Left lung (tissue), 10 donors: ENCODE data around the gene MCEMP1. TPM values are rescaled to one million over a fixed set of nuclear protein-coding genes. Genes with fewer than 3 reads are reported as not detected.
A peak's percentile ranks its signal among the peaks of the same experiment; 100 is the strongest.

Experiments used
- ATAC-seq: fragments of 200-7000 bp; cut with Tn5 transposase; one replicate; pipeline ENCODE4 v1.9.1; 2020; ENCODE audit warnings: moderate library complexity
- DNase-seq, 4 donors: peaks; one replicate each; pipeline ENCODE4 v3.0.0-alpha.2; 2013 to 2020
- H3K27ac ChIP-seq, 2 donors: fragments of 200-600 bp; sonication (generic) in 1 of 2; one replicate each; pipeline versions ENCODE4 v1.5.0 to v1.8.0; 2020 to 2021
- H3K27me3 ChIP-seq, 2 donors: fragments of 200-600 bp; sonication (generic) in 1 of 2; one replicate each; pipeline versions ENCODE4 v1.5.0 to v1.8.0; 2020 to 2021
- H3K36me3 ChIP-seq, 2 donors: fragments of 200-600 bp; sonication (generic) in 1 of 2; one replicate each; pipeline versions ENCODE4 v1.5.0 to v1.8.0; 2020 to 2021
- H3K4me1 ChIP-seq, 2 donors: fragments of 200-600 bp; one replicate each; pipeline ENCODE4 v1.8.0; 2021
- H3K4me3 ChIP-seq, 2 donors: fragments of 200-600 bp; sonication (generic) in 1 of 2; one replicate each; pipeline versions ENCODE4 v1.5.0 to v1.8.0; 2020 to 2021; ENCODE audit warnings: mild to moderate bottlenecking in 1 of 2
- H3K9me3 ChIP-seq, 2 donors: fragments of 200-600 bp; sonication (generic) in 1 of 2; one replicate each; pipeline versions ENCODE4 v1.5.0 to v1.8.0; 2020 to 2021
- intact Hi-C, 2 donors: fragments of 100-400 bp; cut with DNase I; formaldehyde crosslinking; loops; one replicate each; pipeline versions ENCODE4 v1.11.2 to v1.14.2; 2022
- polyA plus RNA-seq, 6 donors: library from polyadenylated mRNA; unstranded; fragments of 120-200 nt; gene quantifications; one replicate each; pipeline ENCODE4 v1.2.1, GENCODE V29; 2013; ENCODE audit not compliant: insufficient read length in 6 of 6
- total RNA-seq, 2 donors: library from RNA; stranded (reverse); fragmentation: NEBNext Ultra II Directional; extraction: Animal tissue kit (Norgen Biotek cat#: 25700); gene quantifications; one replicate each; pipeline ENCODE4 v1.2.1, GENCODE V29; 2021
- TF ChIP-seq, protein P1 (sequence below), 2 donors: fragments of 200-600 bp; sonication (generic) in 1 of 2; IDR thresholded peaks; one replicate each; pipeline versions ENCODE4 v1.5.0 to v1.8.0; 2021; ENCODE audit warnings: antibody characterized with exemption in 2 of 2
- donor health status: DM: no; HTN: yes; CAD: no.
- donor health status: DM: no; HTN: no; CAD: no.

The MCEMP1 gene
- total and polyA plus RNA-seq, 8 donors, result 0.32 to 112 (median 0.62) TPM

DNA sequence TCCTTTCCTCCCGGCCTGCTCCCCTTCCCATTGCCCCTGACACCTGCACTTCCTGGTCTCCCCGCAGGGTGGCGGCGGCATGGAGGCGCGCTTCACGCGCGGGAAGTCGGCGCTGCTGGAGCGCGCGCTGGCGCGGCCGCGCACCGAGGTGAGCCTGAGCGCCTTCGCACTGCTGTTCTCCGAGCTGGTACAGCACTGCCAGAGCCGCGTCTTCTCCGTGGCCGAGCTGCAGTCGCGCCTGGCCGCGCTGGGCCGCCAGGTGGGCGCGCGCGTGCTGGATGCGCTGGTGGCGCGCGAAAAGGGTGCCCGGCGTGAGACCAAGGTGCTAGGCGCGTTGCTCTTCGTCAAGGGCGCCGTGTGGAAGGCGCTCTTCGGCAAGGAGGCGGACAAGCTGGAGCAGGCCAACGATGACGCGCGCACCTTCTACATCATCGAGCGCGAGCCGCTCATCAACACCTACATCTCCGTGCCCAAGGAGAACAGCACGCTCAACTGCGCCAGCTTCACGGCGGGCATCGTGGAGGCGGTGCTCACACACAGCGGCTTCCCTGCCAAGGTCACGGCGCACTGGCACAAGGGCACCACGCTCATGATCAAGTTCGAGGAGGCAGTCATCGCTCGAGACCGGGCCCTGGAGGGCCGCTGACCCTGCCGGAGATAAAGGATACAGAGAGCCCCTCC, 5.4 kb downstream of the MCEMP1 start:
- TF ChIP-seq, protein P1, sequence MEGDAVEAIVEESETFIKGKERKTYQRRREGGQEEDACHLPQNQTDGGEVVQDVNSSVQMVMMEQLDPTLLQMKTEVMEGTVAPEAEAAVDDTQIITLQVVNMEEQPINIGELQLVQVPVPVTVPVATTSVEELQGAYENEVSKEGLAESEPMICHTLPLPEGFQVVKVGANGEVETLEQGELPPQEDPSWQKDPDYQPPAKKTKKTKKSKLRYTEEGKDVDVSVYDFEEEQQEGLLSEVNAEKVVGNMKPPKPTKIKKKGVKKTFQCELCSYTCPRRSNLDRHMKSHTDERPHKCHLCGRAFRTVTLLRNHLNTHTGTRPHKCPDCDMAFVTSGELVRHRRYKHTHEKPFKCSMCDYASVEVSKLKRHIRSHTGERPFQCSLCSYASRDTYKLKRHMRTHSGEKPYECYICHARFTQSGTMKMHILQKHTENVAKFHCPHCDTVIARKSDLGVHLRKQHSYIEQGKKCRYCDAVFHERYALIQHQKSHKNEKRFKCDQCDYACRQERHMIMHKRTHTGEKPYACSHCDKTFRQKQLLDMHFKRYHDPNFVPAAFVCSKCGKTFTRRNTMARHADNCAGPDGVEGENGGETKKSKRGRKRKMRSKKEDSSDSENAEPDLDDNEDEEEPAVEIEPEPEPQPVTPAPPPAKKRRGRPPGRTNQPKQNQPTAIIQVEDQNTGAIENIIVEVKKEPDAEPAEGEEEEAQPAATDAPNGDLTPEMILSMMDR (IDR thresholded peaks at IDR 0.05), result no peak
- peak overlapping the region in 1 of 2 donors; percentile 98 for H3K27ac ChIP-seq
- peak overlapping the region; percentile 85 to 96 for H3K4me3 ChIP-seq
- DNase-seq, result peak in 1 of 4 donors; percentile 84
- peaks cover 0 to 30% of the 10 kb centered on the region in 2 donors for H3K4me1 ChIP-seq
- H3K36me3 ChIP-seq, result peaks cover 0 to 44% of the 10 kb centered on the region in 2 donors
- peaks cover 0 to 20% of the 10 kb centered on the region in 2 donors for H3K27me3 ChIP-seq
- ATAC-seq, result no peak
- H3K9me3 ChIP-seq, result no peaks in the 10 kb centered on the region
- intact Hi-C loops, result loop anchor here in 1 of 2 donors (10.0 kb wide), 1 partner anchor 112 kb away; no protein-coding TSS in a partner anchor

- ATAC-seq, result no peak
- TF ChIP-seq, protein P1 (IDR thresholded peaks at IDR 0.05), result no peak
- Histone ChIP-seq H3K36me3 (peaks cover 0 to 34% of the 10 kb centered on the region in 2 donors), H3K4me1 (peaks cover 0 to 19% of the 10 kb centered on the region in 2 donors), H3K4me3 (no peak overlapping the region), H3K27ac (no peak overlapping the region), H3K9me3 (no peaks in the 10 kb centered on the region), H3K27me3 (peaks cover 0 to 18% of the 10 kb centered on the region in 2 donors)
- intact Hi-C loops, result loop anchor here in 1 of 2 donors (10.0 kb wide), 1 partner anchor 109 kb away; no protein-coding TSS in a partner anchor
- DNase-seq, result no peak
These were observed 8.9 kb downstream of the MCEMP1 start for GRCh38 chr19:7685546-7686445.

- no peak for ATAC-seq
- Histone ChIP-seq H3K9me3 (no peaks in the 10 kb centered on the region), H3K4me3 (no peak overlapping the region), H3K27me3 (peaks cover 0 to 20% of the 10 kb centered on the region in 2 donors), H3K36me3 (peaks cover 0 to 31% of the 10 kb centered on the region in 2 donors), H3K27ac (no peak overlapping the region), H3K4me1 (peaks cover 0 to 8% of the 10 kb centered on the region in 2 donors)
- peak in 1 of 4 donors; percentile 66 for DNase-seq
- intact Hi-C loops, result loop anchor here in 1 of 2 donors (10.0 kb wide), 1 partner anchor 108 kb away; no protein-coding TSS in a partner anchor
- TF ChIP-seq, protein P1 (IDR thresholded peaks at IDR 0.05), result no peak
These were observed 10.3 kb downstream of the MCEMP1 start for GRCh38 chr19:7687177-7687576.

DNA sequence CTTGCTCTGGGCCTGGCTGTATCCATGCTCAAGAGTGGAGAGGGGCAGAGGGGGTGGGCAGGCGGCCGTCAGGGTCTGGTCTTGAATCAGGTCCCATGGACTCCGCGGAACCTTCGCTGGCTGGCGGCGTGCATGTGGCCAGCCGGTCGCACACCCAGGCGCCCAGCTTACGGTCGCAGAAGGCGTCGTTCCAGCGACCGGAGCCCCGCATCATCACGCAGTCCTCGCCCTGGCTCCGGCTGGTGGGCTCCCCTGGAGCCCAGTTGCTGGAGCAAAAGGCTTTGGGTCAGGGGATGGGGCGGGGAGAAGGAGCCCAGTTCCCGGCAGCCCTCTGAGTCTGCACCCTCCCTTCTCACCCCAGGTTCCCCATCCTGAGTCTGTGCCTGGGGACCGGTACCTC, 12.3 kb downstream of the MCEMP1 start:
- ATAC-seq (no peak), DNase-seq (peak in 1 of 4 donors; percentile 82)
- peaks cover 0 to 20% of the 10 kb centered on the region in 2 donors for H3K27me3 ChIP-seq
- no peak overlapping the region for H3K4me3 ChIP-seq
- intact Hi-C loops, result loop anchor here in 1 of 2 donors (10.0 kb wide), 1 partner anchor 106 kb away; no protein-coding TSS in a partner anchor
- H3K36me3 ChIP-seq, result peaks cover 0 to 11% of the 10 kb centered on the region in 2 donors
- TF ChIP-seq, protein P1 (IDR thresholded peaks at IDR 0.05), result no peak
- no peaks in the 10 kb centered on the region for H3K4me1 ChIP-seq
- no peak overlapping the region for H3K27ac ChIP-seq
- H3K9me3 ChIP-seq, result no peaks in the 10 kb centered on the region
